Panc1 (cell line): ENCODE results near the gene CNGB1.

Experiments
- POLR2AphosphoS5 ChIP-seq: IDR thresholded peaks from 2 replicates; pipeline ENCODE4 v1.6.1; 2012; ENCODE audit warnings: mild to moderate bottlenecking, low read depth, low read length, moderate library complexity
- SIN3A ChIP-seq: IDR thresholded peaks from 2 replicates; pipeline ENCODE4 v1.6.1; 2012; ENCODE audit warnings: low read depth, mild to moderate bottlenecking, low read length, moderate library complexity, borderline replicate concordance; ENCODE audit not compliant: insufficient read depth
- TCF7L2 ChIP-seq: IDR thresholded peaks from 2 replicates; pipeline ENCODE4 v1.6.1; 2011; ENCODE audit warnings: mild to moderate bottlenecking, low read depth, low read length, inconsistent platforms
- TF ChIP-seq, protein P1 (sequence below): fragments of 450-650 bp; IDR thresholded peaks from 2 replicates; pipeline ENCODE4 v1.5.1; 2017; ENCODE audit warnings: mild to moderate bottlenecking
- TF ChIP-seq, protein P2 (sequence below), 2 experiments: IDR thresholded peaks; 2 replicates each; pipeline ENCODE4 v1.6.1; 2011 to 2012; ENCODE audit warnings: low read depth in 2 of 2, control low read depth in 1 of 2, low read length in 1 of 2, mild to moderate bottlenecking in 1 of 2, moderate library complexity in 1 of 2; ENCODE audit not compliant: insufficient read depth in 1 of 2

DNA sequence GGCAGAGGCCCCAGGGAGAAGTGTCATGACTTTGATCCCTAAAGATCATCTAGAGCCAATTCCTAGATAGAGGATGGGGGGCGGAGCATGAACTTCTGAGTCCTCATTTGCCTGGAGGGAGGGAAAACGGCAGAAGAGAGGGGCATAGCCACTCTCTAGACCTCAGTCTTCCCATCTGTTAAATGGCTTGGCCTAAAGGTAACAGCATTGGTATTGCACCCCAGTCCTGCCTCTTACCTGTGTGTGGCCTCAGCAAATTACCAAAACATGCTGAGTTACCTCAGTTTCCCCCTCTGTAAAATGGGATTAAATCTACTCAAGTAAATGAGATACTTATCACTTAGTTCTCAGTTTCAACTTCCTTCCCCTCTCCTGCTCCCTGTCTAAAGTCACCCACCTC lies 47.5 kb downstream of the CNGB1 start:
- TF ChIP-seq, protein P1, sequence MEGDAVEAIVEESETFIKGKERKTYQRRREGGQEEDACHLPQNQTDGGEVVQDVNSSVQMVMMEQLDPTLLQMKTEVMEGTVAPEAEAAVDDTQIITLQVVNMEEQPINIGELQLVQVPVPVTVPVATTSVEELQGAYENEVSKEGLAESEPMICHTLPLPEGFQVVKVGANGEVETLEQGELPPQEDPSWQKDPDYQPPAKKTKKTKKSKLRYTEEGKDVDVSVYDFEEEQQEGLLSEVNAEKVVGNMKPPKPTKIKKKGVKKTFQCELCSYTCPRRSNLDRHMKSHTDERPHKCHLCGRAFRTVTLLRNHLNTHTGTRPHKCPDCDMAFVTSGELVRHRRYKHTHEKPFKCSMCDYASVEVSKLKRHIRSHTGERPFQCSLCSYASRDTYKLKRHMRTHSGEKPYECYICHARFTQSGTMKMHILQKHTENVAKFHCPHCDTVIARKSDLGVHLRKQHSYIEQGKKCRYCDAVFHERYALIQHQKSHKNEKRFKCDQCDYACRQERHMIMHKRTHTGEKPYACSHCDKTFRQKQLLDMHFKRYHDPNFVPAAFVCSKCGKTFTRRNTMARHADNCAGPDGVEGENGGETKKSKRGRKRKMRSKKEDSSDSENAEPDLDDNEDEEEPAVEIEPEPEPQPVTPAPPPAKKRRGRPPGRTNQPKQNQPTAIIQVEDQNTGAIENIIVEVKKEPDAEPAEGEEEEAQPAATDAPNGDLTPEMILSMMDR, result no peak
- no peak for TF ChIP-seq POLR2AphosphoS5
- TF ChIP-seq, protein P2, sequence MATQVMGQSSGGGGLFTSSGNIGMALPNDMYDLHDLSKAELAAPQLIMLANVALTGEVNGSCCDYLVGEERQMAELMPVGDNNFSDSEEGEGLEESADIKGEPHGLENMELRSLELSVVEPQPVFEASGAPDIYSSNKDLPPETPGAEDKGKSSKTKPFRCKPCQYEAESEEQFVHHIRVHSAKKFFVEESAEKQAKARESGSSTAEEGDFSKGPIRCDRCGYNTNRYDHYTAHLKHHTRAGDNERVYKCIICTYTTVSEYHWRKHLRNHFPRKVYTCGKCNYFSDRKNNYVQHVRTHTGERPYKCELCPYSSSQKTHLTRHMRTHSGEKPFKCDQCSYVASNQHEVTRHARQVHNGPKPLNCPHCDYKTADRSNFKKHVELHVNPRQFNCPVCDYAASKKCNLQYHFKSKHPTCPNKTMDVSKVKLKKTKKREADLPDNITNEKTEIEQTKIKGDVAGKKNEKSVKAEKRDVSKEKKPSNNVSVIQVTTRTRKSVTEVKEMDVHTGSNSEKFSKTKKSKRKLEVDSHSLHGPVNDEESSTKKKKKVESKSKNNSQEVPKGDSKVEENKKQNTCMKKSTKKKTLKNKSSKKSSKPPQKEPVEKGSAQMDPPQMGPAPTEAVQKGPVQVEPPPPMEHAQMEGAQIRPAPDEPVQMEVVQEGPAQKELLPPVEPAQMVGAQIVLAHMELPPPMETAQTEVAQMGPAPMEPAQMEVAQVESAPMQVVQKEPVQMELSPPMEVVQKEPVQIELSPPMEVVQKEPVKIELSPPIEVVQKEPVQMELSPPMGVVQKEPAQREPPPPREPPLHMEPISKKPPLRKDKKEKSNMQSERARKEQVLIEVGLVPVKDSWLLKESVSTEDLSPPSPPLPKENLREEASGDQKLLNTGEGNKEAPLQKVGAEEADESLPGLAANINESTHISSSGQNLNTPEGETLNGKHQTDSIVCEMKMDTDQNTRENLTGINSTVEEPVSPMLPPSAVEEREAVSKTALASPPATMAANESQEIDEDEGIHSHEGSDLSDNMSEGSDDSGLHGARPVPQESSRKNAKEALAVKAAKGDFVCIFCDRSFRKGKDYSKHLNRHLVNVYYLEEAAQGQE (IDR thresholded peaks at IDR 0.05; ENCODE audit: insufficient read depth in 1 of 2, low read depth in 2 of 2, low read length in 1 of 2), result no peak
- TF ChIP-seq SIN3A, result no peak
- TF ChIP-seq TCF7L2, result no peak
